22Rv1 (cell line): Measurements from ENCODE around the gene BTBD10.
"Not testable (repeated sequence)": the region's sequence is repeated elsewhere in the genome, so short reads cannot be mapped to it uniquely, and the experiment has no call there.

ENCODE experiments used
- CTCF ChIP-seq: fragments of 450-650 bp; IDR thresholded peaks from 2 replicates; pipeline ENCODE4 v1.5.1; 2017; ENCODE audit warnings: mild to moderate bottlenecking
- ZFX ChIP-seq: fragments of 450-650 bp; IDR thresholded peaks from 2 replicates; pipeline ENCODE4 v1.6.1; 2017; ENCODE audit warnings: antibody characterized with exemption, borderline replicate concordance

GRCh38 chr11:13436836-13437235, 26.2 kb downstream of the BTBD10 start:
- TF ChIP-seq CTCF, ZFX: not testable (repeated sequence)
